Peyer's patch (tissue), 4 donors: ENCODE data around the gene GALNT9.

ENCODE experiments used
- CTCF ChIP-seq, 6 experiments: fragments of 450-650 bp in 4 of 6; fragments of 200-600 bp in 2 of 6; sonication (generic) in 1 of 6; IDR thresholded peaks; one replicate each; pipeline ENCODE4 v1.5.1; 2017 to 2019; ENCODE audit warnings: antibody characterized with exemption in 6 of 6, mild to moderate bottlenecking in 3 of 6, moderate library complexity in 1 of 6
- POLR2A ChIP-seq, 2 donors: fragments of 450-650 bp; IDR thresholded peaks; one replicate each; pipeline ENCODE4 v1.5.1; 2017; ENCODE audit warnings: antibody characterized with exemption in 2 of 2, mild to moderate bottlenecking in 2 of 2, moderate library complexity in 2 of 2

GRCh38 chr12:132269271-132269968, 60.0 kb downstream of the GALNT9 start:
- TF ChIP-seq CTCF (IDR thresholded peaks at IDR 0.05), result no peak
- TF ChIP-seq POLR2A (IDR thresholded peaks at IDR 0.05), result no peak
